BE2C (cell line): ENCODE measurements around the gene SLC44A3.

Experiments used
- DNase-seq: peaks from one replicate; pipeline ENCODE4 v3.0.0-alpha.2; 2020
- H3K27me3 ChIP-seq: fragments of 250-450 bp; sonication (Bioruptor Pico); 2 replicates; pipeline ENCODE4 v1.5.1; 2020; ENCODE audit warnings: mild to moderate bottlenecking
- H3K36me3 ChIP-seq: fragments of 250-450 bp; sonication (Bioruptor Pico); 2 replicates; pipeline ENCODE4 v1.5.1; 2020; ENCODE audit warnings: mild to moderate bottlenecking
- H3K4me1 ChIP-seq: fragments of 250-450 bp; sonication (Bioruptor Pico); 2 replicates; pipeline ENCODE4 v1.5.1; 2020
- H3K4me3 ChIP-seq: 2 replicates; pipeline ENCODE4 v1.5.1; 2011; ENCODE audit warnings: low read depth, low read length
- H3K9me3 ChIP-seq: fragments of 250-450 bp; sonication (Bioruptor Pico); 2 replicates; pipeline ENCODE4 v1.5.1; 2020
- TF ChIP-seq, protein P1 (sequence below): IDR thresholded peaks from 2 replicates; pipeline ENCODE4 v1.5.1; 2012; ENCODE audit warnings: mild to moderate bottlenecking, low read depth, low read length

Gene SLC44A3

DNA sequence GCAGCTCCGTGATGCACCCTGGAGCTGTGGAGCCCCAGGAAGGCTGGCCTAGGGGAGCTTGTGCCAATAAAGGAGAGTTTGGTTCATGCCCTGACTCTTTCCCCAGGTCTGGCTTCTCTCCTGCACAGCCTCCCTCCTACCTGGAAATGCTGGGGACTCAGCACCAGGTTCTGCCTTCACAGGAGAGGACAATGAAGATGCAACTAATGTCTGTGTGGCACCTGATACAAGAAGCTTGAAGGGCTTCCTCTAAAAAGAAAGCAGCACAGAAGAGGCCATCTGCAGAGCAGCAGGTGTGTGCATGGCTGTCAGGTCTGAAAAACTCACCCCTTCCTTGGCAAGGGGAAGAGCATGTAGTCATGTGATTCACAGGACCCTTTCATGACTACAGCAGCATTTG lies 43.7 kb upstream of the SLC44A3 start:
- TF ChIP-seq, protein P1, sequence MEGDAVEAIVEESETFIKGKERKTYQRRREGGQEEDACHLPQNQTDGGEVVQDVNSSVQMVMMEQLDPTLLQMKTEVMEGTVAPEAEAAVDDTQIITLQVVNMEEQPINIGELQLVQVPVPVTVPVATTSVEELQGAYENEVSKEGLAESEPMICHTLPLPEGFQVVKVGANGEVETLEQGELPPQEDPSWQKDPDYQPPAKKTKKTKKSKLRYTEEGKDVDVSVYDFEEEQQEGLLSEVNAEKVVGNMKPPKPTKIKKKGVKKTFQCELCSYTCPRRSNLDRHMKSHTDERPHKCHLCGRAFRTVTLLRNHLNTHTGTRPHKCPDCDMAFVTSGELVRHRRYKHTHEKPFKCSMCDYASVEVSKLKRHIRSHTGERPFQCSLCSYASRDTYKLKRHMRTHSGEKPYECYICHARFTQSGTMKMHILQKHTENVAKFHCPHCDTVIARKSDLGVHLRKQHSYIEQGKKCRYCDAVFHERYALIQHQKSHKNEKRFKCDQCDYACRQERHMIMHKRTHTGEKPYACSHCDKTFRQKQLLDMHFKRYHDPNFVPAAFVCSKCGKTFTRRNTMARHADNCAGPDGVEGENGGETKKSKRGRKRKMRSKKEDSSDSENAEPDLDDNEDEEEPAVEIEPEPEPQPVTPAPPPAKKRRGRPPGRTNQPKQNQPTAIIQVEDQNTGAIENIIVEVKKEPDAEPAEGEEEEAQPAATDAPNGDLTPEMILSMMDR = no peak
- Histone ChIP-seq H3K27me3 (no peaks in the 10 kb centered on the region), H3K4me3 (no peak overlapping the region), H3K4me1 (no peaks in the 10 kb centered on the region), H3K36me3 (no peaks in the 10 kb centered on the region), H3K9me3 (no peaks in the 10 kb centered on the region)
- no peak for DNase-seq

DNA sequence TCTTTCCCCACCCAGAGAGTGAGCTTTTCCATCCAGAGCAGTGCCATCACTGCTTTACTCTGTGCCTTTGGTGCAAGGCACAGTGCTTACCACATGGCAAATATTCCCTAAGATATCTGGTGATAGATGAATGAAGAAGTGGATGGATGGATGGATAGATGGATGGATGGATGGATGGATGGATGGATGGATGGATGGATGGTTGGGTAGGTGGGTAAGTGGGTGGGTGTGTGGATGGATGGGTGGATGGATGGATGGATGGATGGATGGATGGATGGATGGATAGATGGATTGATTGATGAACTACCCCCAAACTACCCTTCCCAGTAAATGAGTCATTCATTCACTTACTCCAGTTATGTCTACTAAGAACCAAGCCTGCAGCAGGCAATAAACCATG lies 42.9 kb upstream of the SLC44A3 start:
- TF ChIP-seq, protein P1 = no peak
- no peaks in the 10 kb centered on the region for H3K4me1 ChIP-seq
- DNase-seq = no peak
- no peaks in the 10 kb centered on the region for H3K36me3 ChIP-seq
- no peaks in the 10 kb centered on the region for H3K9me3 ChIP-seq
- no peak overlapping the region for H3K4me3 ChIP-seq
- H3K27me3 ChIP-seq = no peaks in the 10 kb centered on the region

DNA sequence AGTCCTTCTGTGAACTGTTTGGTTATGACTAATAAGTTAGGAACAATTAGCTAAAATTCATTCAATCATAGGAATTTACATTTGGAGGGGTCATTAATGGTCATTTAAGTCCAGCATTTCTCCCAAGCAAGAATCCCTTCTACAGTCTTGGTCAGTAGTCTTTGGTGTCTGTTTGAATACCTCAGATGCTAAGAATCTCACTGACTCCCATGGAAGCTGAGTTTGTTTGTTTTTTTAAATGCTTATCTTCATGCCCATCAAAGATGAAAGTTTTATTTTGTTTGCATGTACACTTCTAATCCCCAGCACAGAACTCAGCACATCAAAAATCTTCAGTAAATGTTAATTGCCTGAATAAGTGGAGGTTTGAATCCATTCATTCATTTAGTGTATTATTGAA lies 41.3 kb upstream of the SLC44A3 start:
- Histone ChIP-seq H3K4me1 (no peaks in the 10 kb centered on the region), H3K9me3 (no peaks in the 10 kb centered on the region), H3K27me3 (no peaks in the 10 kb centered on the region), H3K36me3 (no peaks in the 10 kb centered on the region), H3K4me3 (no peak overlapping the region)
- TF ChIP-seq, protein P1 = no peak
- DNase-seq = no peak

DNA sequence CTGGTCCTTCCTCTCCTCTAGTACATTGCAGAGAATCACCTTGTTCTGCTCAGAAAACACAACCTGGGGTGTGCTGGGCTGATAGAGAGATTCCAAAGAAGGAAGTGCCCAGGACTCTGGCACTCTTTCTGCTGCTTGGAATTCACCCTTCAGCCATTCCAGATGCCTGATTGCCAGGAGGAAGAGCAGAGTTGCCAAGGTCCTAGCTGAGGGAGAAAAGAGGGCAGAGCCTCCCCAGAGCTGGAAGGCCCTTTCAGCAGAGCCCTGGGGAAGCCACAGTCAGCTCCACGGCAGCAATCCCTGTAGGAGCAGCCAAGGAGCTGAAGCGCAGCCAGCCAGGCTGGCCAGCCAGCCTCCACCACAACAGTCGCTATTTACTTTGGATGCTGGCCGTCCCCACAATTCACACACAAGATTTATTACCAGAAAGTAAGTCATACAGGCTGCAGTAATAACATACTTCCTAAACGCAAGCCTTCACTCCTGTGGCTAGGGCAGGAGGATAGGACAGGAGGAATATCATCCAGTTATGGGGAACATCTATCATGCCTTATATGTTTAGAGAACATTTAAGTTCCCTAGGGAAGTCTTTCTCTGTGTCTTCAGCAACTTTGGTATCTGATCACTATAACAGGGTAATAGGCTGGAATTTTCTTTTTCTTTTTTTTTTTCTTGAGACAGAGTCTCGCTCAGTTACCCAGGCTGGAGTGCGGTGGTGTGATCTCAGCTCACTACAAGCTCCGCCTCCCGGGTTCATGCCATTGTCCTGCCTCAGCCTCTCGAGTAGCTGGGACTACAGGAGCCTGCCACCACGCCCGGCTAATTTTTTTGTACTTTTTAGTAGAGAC lies 36.6 kb upstream of the SLC44A3 start:
- H3K36me3 ChIP-seq = no peaks in the 10 kb centered on the region
- no peaks in the 10 kb centered on the region for H3K4me1 ChIP-seq
- TF ChIP-seq, protein P1 = no peak
- H3K9me3 ChIP-seq = no peaks in the 10 kb centered on the region
- DNase-seq = no peak
- no peak overlapping the region for H3K4me3 ChIP-seq
- no peaks in the 10 kb centered on the region for H3K27me3 ChIP-seq

DNA sequence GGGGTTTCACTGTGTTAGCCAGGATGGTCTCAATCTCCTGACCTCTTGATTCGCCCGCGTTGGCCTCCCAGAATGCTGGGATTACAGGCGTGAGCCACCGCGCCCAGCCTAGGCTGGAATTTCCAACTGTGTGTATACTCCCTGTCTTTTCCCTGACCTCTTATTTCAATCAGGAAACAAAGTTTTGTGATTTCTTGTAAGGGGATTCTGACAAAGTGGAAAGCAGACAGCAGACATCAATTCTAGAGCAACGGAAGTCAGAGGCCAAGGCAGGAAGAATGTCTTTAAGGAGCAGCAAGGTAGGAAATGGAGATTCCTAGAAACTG lies 36.0 kb upstream of the SLC44A3 start:
- Histone ChIP-seq H3K4me3 (no peak overlapping the region), H3K27me3 (no peaks in the 10 kb centered on the region), H3K9me3 (no peaks in the 10 kb centered on the region), H3K4me1 (no peaks in the 10 kb centered on the region), H3K36me3 (no peaks in the 10 kb centered on the region)
- TF ChIP-seq, protein P1 = no peak
- DNase-seq = no peak

DNA sequence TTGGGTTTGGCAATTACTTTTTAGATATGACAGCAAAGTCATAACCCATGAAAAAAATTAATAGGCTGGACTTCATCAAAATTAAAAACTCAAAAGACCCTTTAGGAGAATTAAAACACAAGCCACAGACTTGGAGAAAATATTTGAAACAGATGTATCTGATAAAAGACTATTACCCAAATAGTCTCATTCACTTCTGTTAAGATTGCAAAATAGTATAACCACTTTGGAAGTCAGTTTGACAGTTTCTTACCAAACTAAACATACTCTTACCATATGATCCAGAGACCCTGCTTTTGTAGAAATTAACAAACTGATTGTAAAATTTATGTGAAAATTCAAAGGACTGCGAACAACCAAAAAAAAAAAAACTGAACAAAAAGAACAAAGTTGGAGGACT lies 32.5 kb upstream of the SLC44A3 start:
- TF ChIP-seq, protein P1 = no peak
- H3K9me3 ChIP-seq = no peaks in the 10 kb centered on the region
- H3K4me3 ChIP-seq = no peak overlapping the region
- no peaks in the 10 kb centered on the region for H3K36me3 ChIP-seq
- H3K27me3 ChIP-seq = no peaks in the 10 kb centered on the region
- DNase-seq = no peak
- H3K4me1 ChIP-seq = no peaks in the 10 kb centered on the region
